ENCODE data around the gene ZBTB18. TPM values are rescaled to one million over a fixed set of nuclear protein-coding genes. Genes with fewer than 3 reads are reported as not detected.
A peak's percentile ranks its signal among the peaks of the same experiment; 100 is the strongest.

ZBTB18 gene
- total RNA-seq, 1 experiment from 2014 or later, result 10.7 TPM

DNA sequence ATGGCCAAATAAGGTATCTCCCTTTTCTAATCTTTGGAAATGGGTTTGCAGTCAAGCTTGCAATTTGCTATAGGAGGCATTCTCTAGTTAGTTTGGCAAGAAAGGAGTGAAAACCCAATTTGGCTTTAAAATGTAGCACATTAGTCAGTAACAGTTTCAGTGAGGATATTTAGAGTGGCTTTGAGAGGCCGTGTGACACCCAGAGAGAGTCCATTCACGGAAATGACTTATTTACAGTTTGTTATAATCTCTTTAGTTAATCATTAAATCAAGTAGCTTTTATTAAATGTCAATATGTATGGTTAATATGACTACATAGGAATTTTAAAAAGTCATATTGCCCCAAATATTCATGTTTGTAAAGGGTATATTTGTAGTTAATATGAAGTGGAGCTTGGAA is 9.6 kb downstream of the ZBTB18 start:
- DNase-seq (ENCODE audit: low spot score), result peak; percentile 54

DNA sequence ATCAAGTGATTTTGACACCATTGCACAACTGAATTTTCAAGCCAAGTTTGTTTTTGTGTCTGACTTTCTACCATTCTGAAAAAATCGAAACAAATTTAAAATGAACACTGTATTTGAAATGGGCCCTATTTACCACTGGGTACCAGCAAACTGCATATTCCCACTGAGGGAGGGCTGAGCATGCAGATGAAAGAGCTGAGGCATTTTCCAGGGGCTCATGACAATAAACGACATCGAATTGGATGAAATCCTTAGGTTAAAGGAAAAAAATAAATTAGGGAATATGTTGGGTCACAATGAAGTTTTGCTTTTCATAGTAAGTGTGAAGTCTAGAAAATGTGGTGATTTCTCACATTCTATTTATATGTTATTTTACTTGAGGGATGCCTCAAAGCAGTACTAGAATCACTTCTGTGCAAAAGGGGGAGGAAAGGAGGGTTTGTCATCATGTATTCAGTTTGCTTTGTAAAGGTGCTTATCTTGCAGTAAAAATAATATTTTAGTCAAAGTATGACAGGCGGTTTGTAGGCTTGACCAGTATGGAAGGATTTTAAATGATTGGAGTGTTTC is 11.2 kb downstream of the ZBTB18 start:
- DNase-seq (ENCODE audit: low spot score), result no peak

DNA sequence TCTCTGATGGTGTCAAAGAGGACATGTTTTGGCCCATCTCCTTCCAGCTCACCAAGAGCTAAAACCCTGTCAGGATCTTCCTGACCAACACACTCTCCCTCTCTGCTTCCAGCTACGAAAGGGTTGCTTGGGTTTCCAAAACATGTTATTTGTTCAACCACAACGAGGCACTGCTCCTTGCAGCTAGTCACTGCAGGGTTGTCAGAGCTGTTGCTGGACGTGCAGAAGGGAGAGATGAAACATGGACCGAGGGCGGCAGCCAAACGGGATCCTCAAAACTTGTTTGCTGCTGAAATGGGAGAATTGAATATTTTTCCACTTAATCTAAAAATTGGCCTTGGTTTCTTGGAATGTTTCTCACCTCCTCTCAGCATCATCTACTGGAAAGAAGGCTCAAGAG is 12.4 kb downstream of the ZBTB18 start:
- DNase-seq (ENCODE audit: low spot score), result no peak

DNA sequence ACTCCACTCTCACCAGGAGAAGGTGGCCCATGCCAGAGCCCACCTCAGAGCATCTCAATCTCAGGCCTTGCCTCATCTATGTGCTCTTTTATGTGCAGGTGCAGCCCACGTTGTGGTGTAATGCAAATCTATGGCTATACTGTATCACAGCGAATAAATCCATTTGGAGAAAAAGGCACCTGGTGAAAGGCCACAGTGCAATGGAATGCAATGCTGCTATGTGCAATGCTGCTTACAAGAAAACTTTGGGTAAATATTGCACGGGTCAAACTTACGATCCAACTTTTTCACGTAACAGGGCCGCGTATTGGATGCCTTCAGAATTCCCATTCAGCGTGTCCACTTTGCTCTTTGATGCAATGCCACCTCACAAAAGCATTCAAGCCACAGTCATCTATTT is 13.5 kb downstream of the ZBTB18 start:
- no peak for DNase-seq (ENCODE audit: low spot score)

DNA sequence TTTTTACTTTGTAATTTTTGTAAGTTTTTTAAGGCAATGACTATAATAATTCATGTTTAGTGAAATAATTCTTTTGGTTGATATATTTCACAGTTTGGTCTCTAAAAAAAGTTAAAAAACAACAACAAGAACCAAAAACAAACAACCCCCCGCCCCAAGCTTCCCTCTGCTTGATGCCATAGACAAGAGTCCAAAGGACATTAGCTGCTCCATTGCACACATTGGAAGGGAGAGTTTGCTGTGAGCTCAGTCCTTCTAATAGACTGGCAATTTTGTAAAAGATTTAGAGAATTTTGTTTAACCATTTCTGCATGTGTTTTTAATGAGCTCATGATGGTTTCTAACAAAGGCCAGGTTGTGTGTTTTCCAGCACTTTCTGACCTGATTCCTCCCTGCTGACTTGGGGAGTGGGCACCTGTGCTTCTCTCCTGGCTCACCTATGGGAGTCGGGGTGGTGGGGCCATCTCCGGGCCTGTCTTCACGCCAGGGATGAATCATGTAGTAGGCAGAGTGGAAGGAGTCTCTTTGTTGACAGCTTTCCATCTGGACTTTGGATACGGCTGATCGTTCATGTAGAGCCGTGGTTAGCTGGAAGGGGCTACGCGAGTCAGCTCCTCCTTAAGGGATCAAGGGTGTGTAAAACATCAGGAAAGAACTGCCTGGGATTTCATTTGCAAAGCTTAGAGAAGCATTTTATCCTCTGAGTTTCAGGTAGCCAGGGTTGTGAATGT is 14.1 kb downstream of the ZBTB18 start:
- peak; percentile 42 for DNase-seq (ENCODE audit: low spot score)

DNA sequence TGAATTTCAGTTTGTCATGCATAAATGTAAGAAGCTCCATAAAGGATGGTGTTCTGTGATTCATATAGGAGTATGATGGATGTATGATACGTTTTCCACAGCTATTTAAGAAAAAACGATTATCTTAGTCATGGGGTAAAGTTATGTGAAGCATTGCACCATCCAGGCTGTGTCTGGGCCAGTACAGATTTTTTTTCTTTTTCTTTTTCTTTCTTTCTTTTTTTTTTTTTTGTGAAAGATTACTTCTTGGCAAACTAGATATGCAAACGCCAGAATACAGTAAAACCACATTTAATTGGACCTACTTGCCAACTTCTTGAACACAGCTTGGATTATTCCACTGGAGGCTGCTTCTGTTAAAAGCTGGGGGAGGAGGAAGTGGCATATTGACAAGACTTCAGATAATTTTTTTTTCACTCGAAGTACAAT is 14.9 kb downstream of the ZBTB18 start:
- DNase-seq (ENCODE audit: low spot score), result no peak

DNA sequence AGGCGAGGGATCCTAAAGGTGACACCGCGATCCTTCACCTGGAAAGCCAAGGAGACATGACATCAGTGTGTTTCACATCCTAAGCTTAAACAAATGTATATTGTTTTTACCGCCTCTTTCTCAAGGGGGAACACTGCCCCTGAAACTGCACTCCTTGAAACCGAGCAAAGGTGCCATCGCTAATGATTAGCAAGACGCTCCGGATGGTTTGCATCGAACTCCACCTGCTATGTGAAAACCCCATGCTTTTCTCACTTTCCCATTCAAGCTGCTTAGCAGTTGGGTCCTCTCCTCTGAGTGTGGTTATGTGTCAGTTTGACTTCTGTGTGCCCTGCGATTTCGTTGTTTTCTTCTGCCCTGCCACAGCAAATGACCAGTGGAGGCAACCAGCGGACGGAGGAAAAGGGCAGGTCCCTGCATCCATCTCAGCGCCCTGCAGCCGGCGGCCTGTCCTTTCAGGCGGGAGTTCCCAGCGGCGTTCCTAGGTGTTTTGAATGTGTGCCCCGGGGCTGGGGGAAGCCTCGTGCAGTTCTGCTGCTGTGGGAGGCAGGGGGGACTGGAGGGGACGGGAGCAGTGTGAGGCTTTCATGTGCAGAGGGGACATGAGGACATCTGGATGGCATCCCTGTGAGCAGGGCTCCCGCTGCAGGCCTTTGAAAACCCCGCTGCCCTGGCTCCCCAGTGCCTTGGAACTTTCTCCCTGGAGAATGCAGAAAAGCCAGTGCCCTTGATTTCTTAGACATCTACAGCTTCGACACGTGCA is 16.1 kb downstream of the ZBTB18 start:
- DNase-seq (ENCODE audit: low spot score), result no peak

DNA sequence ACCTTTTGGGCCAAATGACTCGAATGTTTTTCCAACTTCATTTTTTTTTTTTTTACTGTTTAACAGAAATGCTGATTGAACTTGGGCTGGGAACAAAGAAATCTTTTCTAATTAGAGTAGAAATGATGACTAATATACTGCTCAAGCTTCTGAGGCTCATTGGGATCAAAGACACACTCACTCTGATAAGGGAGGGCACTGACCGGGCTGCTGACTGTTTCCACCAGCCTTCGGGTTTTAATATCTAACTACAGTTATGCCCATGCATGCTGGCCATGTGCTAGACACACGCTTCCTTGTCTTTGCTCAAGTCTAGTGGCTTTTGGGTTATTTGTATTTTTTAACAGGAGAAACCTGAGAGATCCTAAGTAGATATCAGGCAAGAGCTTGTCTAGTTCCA is 16.8 kb downstream of the ZBTB18 start:
- DNase-seq (ENCODE audit: low spot score), result peak; percentile 22

DNA sequence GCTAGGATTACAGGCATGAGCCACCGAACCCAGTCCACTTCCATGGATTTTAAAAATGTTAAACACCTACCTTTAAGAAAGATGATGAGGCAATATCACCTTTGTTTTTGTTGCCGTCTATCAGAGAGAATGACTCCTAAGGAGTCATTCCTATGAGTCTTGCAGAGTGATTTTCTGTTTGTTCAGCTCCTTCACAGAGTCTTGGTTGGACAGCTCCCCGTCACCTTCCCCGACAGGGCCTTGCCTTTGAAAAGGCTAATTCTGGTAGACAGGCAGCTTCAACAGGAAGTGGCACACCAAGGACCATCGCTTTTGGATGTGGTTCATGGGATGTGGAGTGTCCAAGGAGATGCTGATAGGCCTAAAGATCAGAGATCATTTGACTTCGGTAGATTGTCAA is 17.5 kb downstream of the ZBTB18 start:
- no peak for DNase-seq (ENCODE audit: low spot score)

DNA sequence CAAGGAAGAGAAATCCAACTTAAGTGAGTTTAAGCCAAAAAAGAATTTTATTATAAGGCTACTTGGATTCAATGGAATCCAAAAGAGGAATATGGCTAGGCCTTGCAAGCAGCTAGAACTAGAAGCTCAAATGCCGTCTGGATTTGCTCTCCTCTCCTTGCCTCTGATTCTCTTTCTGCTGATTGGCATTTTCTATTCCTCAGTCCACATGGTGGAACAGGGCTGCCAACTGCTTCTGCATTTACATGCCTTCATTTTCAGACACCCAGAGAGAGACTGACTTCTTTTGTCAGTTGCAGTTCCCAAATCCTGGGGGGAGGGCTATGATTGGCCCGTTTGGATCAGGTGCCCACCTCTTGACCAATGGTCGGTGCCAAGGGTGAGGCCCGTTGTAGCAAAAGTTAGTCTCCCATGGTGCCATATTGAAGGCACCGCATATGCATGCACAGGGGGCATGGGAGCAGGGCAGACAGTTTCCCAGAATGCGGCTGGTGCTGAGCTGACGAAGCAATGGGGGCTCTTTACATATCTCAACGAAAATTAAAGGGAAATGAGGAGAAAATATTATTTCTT is 18.3 kb downstream of the ZBTB18 start:
- no peak for DNase-seq (ENCODE audit: low spot score)

DNA sequence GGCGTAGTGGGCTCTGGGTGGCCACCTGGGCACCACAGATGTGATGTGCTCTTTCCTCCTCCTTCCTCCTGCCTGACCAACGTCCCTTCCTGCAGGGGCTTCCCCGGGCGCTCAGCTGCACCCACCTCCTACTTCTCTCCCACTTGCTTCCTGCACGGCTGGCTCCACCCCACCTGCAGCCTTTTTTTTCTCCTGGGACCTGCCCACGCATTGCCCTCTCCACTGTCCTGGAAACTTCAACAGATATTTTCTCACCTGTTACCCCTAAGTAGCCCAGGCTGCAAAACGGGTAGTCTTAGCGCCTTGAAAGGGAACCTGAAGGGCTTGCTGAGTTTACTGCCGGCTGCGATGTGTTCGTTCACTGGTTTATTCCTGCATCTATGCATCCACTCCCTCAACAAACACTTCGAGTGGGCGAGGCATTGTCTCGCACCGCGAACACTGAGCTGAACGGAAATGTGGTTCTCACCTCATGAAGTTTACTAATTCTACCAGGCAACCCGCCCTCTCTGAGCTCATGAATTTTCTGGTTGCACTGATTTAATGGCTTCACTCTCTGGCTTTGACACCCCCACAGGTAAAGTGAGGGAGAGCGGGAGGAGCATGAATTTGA is 23.6 kb downstream of the ZBTB18 start:
- peak; percentile 31 for DNase-seq (ENCODE audit: low spot score)

DNA sequence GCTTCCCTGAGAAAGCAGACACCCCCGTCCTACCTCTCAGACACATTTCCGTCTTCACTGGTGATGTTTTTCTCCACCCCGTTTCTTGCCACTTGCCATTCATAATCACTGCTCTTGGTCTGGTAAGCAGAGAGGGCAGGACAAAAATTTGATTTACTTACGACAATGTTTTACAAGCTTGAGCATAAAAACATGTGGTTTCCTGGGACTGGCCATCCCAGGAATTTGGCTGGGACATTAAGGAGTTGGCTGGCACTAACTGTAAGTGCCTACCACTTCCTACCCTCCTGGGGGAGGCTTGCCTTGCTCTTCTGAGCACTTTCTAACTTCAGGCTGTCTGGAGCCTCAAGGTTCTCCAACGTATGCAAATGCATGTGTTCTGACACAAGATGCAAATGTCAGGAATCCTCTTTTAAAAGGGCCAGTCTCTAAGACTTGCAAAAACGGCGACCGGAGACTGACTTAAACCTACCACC is 24.2 kb downstream of the ZBTB18 start:
- no peak for DNase-seq (ENCODE audit: low spot score)

DNA sequence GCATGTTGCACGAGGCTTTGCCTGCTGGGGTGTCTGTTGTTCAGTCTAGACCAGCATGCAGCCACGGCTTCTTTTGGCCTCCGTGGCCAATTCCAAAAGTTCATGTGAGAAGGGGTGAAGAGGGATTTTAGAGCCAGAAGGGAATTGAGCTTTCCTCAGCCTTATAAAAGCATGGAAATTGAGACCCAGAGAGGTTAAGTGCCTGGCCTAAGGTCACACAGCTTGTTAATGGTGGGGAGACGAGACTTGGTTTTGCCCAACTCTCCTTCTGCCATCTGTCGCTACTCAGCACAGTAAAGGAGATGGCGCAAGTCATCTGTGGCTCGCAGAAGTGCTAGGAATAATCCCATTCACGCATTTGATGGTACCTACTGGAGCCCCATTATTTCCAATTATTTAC is 25.7 kb downstream of the ZBTB18 start:
- no peak for DNase-seq (ENCODE audit: low spot score)

DNA sequence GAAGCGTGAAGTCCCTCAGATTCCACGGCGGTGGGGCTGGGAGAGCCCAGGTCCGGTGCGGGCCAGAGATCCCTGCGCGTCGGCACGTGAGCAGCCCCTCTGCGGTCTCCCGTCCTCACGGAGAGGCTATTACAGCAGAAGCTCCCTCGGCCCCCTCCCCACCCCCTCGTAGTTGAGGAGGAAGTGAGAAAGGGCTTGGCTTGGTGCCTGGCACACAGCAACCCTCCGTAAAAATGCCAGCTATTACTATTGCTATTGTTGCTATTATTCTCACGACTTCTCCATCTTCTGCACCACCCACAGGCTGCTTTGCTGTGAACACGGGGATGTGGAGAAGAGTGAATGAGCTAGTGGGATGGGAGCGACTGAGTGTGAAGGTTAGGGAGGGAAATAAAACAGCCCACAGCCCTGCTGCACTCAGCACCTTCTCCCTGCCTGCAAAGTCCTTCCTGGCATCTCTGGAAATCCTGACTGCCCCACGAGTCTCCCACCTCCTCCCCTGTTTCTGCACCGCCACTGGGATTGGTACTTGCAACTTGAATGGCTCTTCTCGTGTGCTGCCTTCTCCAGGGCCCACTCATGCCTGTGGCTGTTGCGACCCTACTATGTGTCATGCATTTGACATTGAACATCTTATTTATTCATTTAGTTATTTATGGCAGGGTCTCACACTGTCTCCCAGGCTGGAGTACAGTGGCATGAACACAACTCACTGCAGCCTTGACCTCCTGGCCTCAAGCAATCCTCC is 26.6 kb downstream of the ZBTB18 start:
- DNase-seq (ENCODE audit: low spot score), result no peak

DNA sequence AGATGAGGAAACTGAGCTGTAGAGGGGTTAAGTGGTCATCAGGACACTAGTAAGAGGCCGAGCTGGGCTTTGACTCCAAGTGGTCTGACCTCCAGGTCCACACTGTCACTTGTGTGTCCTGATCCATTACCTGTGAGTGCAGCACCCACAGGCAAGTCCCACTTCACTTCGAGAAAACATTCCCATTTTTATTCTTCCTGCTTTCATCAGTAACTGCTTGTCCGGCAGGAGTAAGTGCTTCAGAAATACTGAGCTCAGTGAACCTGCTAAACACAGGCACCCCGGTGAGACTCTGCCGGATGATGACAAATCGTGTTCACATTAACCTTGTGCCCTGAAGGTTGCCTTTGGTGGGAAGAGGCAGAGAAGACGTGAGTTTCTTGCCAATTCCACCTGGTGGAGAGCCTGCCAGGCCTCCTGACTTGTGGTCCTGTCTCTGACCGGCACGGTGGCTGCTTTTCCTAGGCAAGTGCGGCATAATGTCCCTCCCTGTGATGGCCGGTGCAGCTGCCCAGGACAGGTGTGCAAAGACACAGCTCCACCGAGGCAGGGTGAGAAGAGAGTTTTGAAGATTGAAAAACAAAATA is 29.4 kb downstream of the ZBTB18 start:
- no peak for DNase-seq (ENCODE audit: low spot score)

DNA sequence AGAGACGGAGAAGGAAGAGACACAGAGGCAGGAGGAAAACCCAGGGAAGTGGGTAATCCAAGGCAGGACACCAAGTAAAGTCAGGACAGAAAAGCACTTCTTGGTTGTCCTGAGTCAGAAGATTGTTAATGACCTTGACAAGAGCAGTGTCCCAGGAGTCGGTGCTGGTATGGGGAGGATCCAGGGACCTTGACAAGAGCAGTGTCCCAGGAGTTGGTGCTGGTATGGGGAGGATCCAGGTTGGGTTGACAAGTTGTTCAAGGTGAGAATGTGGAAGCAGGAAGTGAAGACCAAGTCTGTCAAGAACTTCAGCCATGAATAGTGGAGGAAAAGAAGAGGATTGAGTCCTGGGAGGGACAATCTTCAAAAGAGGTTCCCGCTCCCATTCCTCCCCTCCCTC is 31.9 kb downstream of the ZBTB18 start:
- no peak for DNase-seq (ENCODE audit: low spot score)

DNA sequence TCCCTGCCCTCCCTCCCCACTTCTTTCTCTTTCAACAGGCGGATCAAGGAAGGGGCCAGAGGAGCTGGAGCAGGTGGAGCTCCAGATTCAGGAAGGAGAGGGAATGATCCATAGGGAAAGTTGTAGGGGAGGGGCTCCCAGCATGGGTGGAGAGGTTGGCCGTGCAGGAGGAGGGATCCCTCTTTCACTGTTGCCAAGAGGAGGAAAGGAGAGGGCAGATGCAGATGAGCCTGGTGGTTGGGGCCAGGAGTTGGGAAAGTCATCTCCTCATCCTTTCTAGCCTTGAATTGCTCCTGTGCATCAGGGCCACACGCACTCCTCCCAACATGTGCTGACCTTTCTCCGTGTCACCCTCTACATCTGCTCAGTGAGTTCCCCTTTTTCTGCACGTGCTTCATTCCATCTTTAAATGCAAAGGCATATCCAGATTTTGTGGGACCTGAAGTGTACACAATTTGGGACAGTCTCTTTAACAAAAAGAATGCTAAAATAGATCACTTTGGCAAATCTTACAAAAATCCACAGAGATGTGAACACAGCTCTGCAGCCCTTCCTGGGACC is 32.4 kb downstream of the ZBTB18 start:
- DNase-seq (ENCODE audit: low spot score), result no peak

DNA sequence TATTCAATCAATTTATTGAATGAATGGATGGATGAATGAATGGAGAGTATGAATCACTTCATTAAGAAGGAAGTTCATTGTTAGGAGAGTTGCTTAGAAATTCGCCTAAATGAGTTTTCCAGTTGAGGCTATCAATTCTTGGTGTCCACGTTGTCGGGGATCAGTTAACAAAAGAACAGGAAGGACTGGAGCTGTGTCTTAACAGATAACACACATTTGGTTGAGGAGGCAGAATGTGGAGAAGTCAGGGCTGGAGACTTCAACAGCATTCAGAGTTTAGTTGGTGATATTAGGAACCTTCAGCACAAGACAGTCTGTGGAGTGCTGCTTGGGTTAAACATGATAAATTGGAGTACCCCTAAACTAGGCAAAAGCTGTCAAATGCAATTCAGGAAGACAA is 33.7 kb downstream of the ZBTB18 start:
- DNase-seq (ENCODE audit: low spot score), result no peak

DNA sequence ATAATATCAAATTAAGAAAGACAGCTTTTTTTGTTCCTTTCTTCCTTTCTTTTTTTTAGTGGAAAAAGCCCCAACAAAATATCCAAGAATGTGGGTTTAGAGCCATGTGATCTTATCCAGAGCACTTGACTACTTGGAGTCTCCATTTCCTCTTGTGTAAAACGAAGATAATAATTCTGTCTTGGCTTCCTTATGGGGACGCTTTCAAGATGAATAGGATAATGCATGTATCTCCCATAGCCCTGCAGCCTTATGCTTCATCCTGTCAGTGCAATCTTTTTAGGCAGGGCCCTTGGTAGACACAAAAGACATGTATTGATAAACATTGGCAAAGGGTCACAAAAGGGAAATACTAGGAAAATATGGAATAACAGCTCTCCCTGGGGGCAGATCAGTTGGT is 34.8 kb downstream of the ZBTB18 start:
- no peak for DNase-seq (ENCODE audit: low spot score)

DNA sequence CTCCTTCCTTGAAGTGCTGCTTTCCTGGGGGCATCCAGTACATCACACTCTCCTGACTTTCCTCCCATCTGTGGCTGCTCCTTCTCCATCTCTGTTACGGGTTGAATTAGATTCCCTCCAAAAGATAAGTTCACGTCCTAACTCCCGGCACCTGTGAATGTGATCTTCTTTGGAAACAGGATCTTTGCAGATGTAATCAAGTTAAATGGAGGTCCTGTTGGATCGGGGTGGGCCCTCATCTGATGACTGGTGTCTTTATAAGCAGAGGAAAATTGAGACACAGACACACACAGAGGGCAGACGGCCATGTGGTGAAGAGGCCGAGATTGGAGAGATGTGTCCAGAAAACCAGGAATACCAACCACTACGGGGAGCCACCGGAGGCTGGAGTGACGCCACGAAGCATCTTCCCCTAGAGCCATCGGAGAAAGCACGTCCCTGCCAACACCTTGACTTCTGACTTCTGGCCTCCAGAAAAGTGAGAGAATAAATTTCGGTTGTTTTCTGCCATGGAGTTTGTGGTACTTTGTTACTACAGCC is 36.0 kb downstream of the ZBTB18 start:
- DNase-seq (ENCODE audit: low spot score), result no peak
